ENCODE data around the gene SLC35D2. TPM values are rescaled to one million over a fixed set of nuclear protein-coding genes. Genes with fewer than 3 reads are reported as not detected.
A peak's percentile ranks its signal among the peaks of the same experiment; 100 is the strongest.
"Not testable (repeated sequence)": the region's sequence is repeated elsewhere in the genome, so short reads cannot be mapped to it uniquely, and the experiment has no call there.

The SLC35D2 gene
- total and polyA plus RNA-seq, 2 experiments from 2014 or later: 24.5 to 25.7 TPM

GRCh38 chr9:96320749-96321280, 62.7 kb downstream of the SLC35D2 start:
- DNase-seq (ENCODE audit: low read depth in 1 of 2, low spot score in 1 of 2): no peak
- H3K36me3 ChIP-seq: no peaks in the 10 kb centered on the region
- H3K27me3 ChIP-seq: no peaks in the 10 kb centered on the region
- H3K4me3 ChIP-seq: no peak overlapping the region
- H3K27ac ChIP-seq: no peak overlapping the region
- H3K9me3 ChIP-seq (ENCODE audit: low read depth): no peaks in the 10 kb centered on the region
- TF ChIP-seq, protein P1, sequence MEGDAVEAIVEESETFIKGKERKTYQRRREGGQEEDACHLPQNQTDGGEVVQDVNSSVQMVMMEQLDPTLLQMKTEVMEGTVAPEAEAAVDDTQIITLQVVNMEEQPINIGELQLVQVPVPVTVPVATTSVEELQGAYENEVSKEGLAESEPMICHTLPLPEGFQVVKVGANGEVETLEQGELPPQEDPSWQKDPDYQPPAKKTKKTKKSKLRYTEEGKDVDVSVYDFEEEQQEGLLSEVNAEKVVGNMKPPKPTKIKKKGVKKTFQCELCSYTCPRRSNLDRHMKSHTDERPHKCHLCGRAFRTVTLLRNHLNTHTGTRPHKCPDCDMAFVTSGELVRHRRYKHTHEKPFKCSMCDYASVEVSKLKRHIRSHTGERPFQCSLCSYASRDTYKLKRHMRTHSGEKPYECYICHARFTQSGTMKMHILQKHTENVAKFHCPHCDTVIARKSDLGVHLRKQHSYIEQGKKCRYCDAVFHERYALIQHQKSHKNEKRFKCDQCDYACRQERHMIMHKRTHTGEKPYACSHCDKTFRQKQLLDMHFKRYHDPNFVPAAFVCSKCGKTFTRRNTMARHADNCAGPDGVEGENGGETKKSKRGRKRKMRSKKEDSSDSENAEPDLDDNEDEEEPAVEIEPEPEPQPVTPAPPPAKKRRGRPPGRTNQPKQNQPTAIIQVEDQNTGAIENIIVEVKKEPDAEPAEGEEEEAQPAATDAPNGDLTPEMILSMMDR (IDR thresholded peaks at IDR 0.05; ENCODE audit: low read depth, low read length): no peak
- no peaks in the 10 kb centered on the region for H3K4me1 ChIP-seq (ENCODE audit: low read depth)

DNA sequence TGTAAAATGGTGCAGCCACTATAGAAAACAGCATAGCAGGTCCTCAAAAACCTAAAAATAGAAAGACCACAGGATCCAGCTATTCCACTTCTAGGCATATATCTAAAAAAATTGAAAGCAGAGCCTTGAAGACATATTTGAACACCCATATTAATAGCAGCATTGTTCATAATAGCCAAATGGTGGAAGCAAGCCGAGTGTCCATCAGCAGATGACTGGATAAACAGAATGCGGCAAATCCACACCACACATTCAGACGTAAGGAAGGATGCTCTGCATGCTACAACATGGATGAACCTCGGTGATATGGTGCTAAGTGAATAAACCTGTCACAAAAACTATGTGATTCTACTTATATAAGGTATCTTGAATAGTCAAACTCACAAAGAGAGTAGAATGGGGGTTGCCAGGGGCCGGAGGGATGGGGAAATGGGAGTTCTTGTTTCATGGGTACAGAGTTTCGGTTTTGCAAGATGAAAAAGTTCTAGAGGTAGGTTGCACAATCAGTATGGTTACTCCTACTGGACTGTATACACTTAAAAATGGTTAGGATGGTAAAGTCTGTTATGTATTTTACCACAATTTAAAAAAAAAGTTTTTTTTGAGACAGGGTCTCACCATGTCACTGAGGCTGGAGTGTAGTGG, 64.5 kb downstream of the SLC35D2 start:
- TF ChIP-seq, protein P1 (IDR thresholded peaks at IDR 0.05; ENCODE audit: low read depth, low read length): no peak
- DNase-seq (ENCODE audit: low read depth in 1 of 2, low spot score in 1 of 2): no peak
- no peak overlapping the region for H3K27ac ChIP-seq
- no peak overlapping the region for H3K4me3 ChIP-seq
- H3K36me3 ChIP-seq: no peaks in the 10 kb centered on the region
- H3K9me3 ChIP-seq (ENCODE audit: low read depth): no peaks in the 10 kb centered on the region
- no peaks in the 10 kb centered on the region for H3K27me3 ChIP-seq
- no peaks in the 10 kb centered on the region for H3K4me1 ChIP-seq (ENCODE audit: low read depth)

DNA sequence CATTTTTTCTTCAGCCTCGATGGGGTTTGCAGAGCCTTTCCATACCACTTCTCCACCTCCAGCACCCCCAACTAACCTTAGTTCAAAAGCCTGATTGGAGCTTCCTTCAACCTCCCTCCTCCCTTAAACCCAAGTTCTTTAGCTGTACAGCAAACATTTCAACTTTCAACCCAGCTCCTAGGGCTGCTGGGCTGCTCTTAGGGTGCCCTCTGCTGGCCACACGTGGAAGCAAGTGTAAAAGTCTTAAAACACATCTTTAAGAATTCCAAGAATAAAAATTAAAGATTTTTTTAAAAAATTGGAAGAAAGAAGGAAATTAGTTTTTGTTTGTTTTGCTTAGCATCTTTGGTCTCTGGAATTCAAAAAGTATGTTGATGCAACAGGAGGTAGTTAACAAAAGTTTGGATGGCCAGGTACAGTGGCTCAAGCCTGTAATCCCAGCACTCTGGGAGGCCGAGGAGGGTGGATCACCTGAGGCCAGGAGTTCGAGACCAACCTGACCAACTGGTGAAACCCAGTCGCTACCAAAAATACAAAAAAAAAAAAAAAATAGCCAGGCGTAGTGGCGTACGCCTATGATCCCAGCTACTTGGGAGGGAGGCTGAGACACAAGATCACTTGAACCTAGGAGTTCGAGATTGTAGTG, 66.1 kb downstream of the SLC35D2 start:
- no peaks in the 10 kb centered on the region for H3K9me3 ChIP-seq (ENCODE audit: low read depth)
- no peak overlapping the region for H3K4me3 ChIP-seq
- H3K36me3 ChIP-seq: no peaks in the 10 kb centered on the region
- H3K27me3 ChIP-seq: no peaks in the 10 kb centered on the region
- H3K4me1 ChIP-seq (ENCODE audit: low read depth): no peaks in the 10 kb centered on the region
- DNase-seq (ENCODE audit: low read depth in 1 of 2, low spot score in 1 of 2): peak; percentile 77 to 84
- TF ChIP-seq, protein P1 (IDR thresholded peaks at IDR 0.05; ENCODE audit: low read depth, low read length): peak; percentile 87
- H3K27ac ChIP-seq: no peak overlapping the region

GRCh38 chr9:96309850-96310249, 73.7 kb downstream of the SLC35D2 start:
- H3K36me3 ChIP-seq: no peaks in the 10 kb centered on the region

GRCh38 chr9:96306958-96307357, 76.6 kb downstream of the SLC35D2 start:
- not testable (repeated sequence) for H3K27ac ChIP-seq; H3K36me3 ChIP-seq; DNase-seq (ENCODE audit: low read depth in 1 of 2, low spot score in 1 of 2); H3K4me3 ChIP-seq; H3K9me3 ChIP-seq (ENCODE audit: low read depth); H3K27me3 ChIP-seq; H3K4me1 ChIP-seq (ENCODE audit: low read depth)

More at GRCh38 chr9:96309850-96310249, 73.7 kb downstream of the SLC35D2 start:
- DNase-seq (ENCODE audit: low read depth in 1 of 2, low spot score in 1 of 2): no peak
- Histone ChIP-seq H3K4me1 (ENCODE audit: low read depth) (no peaks in the 10 kb centered on the region), H3K27ac (no peak overlapping the region), H3K9me3 (ENCODE audit: low read depth) (no peaks in the 10 kb centered on the region), H3K4me3 (no peak overlapping the region), H3K27me3 (no peaks in the 10 kb centered on the region)
- TF ChIP-seq, protein P1 (IDR thresholded peaks at IDR 0.05; ENCODE audit: low read depth, low read length): no peak

GRCh38 chr9:96305171-96305570, 78.3 kb downstream of the SLC35D2 start:
- H3K4me3 ChIP-seq: no peak overlapping the region
- no peaks in the 10 kb centered on the region for H3K9me3 ChIP-seq (ENCODE audit: low read depth)
- TF ChIP-seq, protein P1 (IDR thresholded peaks at IDR 0.05; ENCODE audit: low read depth, low read length): no peak
- H3K36me3 ChIP-seq: no peaks in the 10 kb centered on the region
- no peak overlapping the region for H3K27ac ChIP-seq
- H3K27me3 ChIP-seq: no peaks in the 10 kb centered on the region
- no peak for DNase-seq (ENCODE audit: low read depth in 1 of 2, low spot score in 1 of 2)
- no peaks in the 10 kb centered on the region for H3K4me1 ChIP-seq (ENCODE audit: low read depth)

All from cardiac muscle cell (in vitro differentiated cells and primary cell).